Measurements from ENCODE around the gene CAMTA1.

CAMTA1 gene

GRCh38 chr1:7247158-7247557 lies 461.9 kb downstream of the CAMTA1 start:
- Histone ChIP-seq H3K9me3 (ENCODE audit: severe bottlenecking) (no peaks in the 10 kb centered on the region), H3K27ac (ENCODE audit: poor library complexity, severe bottlenecking) (no peak overlapping the region), H3K4me1 (ENCODE audit: insufficient read depth, poor library complexity, severe bottlenecking) (no peaks in the 10 kb centered on the region), H3K36me3 (ENCODE audit: low read depth) (no peaks in the 10 kb centered on the region), H3K4me3 (ENCODE audit: severe bottlenecking) (no peak overlapping the region), H3K27me3 (ENCODE audit: insufficient read depth, poor library complexity, severe bottlenecking) (no peaks in the 10 kb centered on the region)
- DNase-seq (ENCODE audit: low spot score): no peak
- TF ChIP-seq CTCF (IDR thresholded peaks at IDR 0.05; ENCODE audit: poor library complexity, severe bottlenecking): no peak
- no peak for ATAC-seq (ENCODE audit: low read depth)

GRCh38 chr1:7247791-7248548 lies 462.7 kb downstream of the CAMTA1 start:
- no peaks in the 10 kb centered on the region for H3K27me3 ChIP-seq (ENCODE audit: insufficient read depth, poor library complexity, severe bottlenecking)
- H3K36me3 ChIP-seq (ENCODE audit: low read depth): no peaks in the 10 kb centered on the region
- DNase-seq (ENCODE audit: low spot score) (no peak), ATAC-seq (ENCODE audit: low read depth) (no peak)
- no peaks in the 10 kb centered on the region for H3K4me1 ChIP-seq (ENCODE audit: insufficient read depth, poor library complexity, severe bottlenecking)
- no peak overlapping the region for H3K27ac ChIP-seq (ENCODE audit: poor library complexity, severe bottlenecking)
- no peak overlapping the region for H3K4me3 ChIP-seq (ENCODE audit: severe bottlenecking)
- H3K9me3 ChIP-seq (ENCODE audit: severe bottlenecking): no peaks in the 10 kb centered on the region
- TF ChIP-seq CTCF (IDR thresholded peaks at IDR 0.05; ENCODE audit: poor library complexity, severe bottlenecking): no peak

GRCh38 chr1:7248549-7249199 lies 463.4 kb downstream of the CAMTA1 start:
- TF ChIP-seq CTCF (IDR thresholded peaks at IDR 0.05; ENCODE audit: poor library complexity, severe bottlenecking): no peak
- H3K27me3 ChIP-seq (ENCODE audit: insufficient read depth, poor library complexity, severe bottlenecking): no peaks in the 10 kb centered on the region
- H3K9me3 ChIP-seq (ENCODE audit: severe bottlenecking): no peaks in the 10 kb centered on the region
- H3K4me3 ChIP-seq (ENCODE audit: severe bottlenecking): no peak overlapping the region
- DNase-seq (ENCODE audit: low spot score): no peak
- H3K4me1 ChIP-seq (ENCODE audit: insufficient read depth, poor library complexity, severe bottlenecking): no peaks in the 10 kb centered on the region
- no peak overlapping the region for H3K27ac ChIP-seq (ENCODE audit: poor library complexity, severe bottlenecking)
- no peak for ATAC-seq (ENCODE audit: low read depth)
- no peaks in the 10 kb centered on the region for H3K36me3 ChIP-seq (ENCODE audit: low read depth)

- no peak for TF ChIP-seq CTCF (IDR thresholded peaks at IDR 0.05; ENCODE audit: poor library complexity, severe bottlenecking)
- DNase-seq (ENCODE audit: low spot score) (no peak), ATAC-seq (ENCODE audit: low read depth) (no peak)
- H3K9me3 ChIP-seq (ENCODE audit: severe bottlenecking): no peaks in the 10 kb centered on the region
- H3K27ac ChIP-seq (ENCODE audit: poor library complexity, severe bottlenecking): no peak overlapping the region
- H3K27me3 ChIP-seq (ENCODE audit: insufficient read depth, poor library complexity, severe bottlenecking): no peaks in the 10 kb centered on the region
- no peak overlapping the region for H3K4me3 ChIP-seq (ENCODE audit: severe bottlenecking)
- no peaks in the 10 kb centered on the region for H3K4me1 ChIP-seq (ENCODE audit: insufficient read depth, poor library complexity, severe bottlenecking)
- no peaks in the 10 kb centered on the region for H3K36me3 ChIP-seq (ENCODE audit: low read depth)
Measured at GRCh38 chr1:7249516-7249915, 464.3 kb downstream of the CAMTA1 start.

GRCh38 chr1:7250176-7250575 lies 464.9 kb downstream of the CAMTA1 start:
- Histone ChIP-seq H3K4me1 (ENCODE audit: insufficient read depth, poor library complexity, severe bottlenecking) (no peaks in the 10 kb centered on the region), H3K27me3 (ENCODE audit: insufficient read depth, poor library complexity, severe bottlenecking) (no peaks in the 10 kb centered on the region), H3K27ac (ENCODE audit: poor library complexity, severe bottlenecking) (no peak overlapping the region), H3K4me3 (ENCODE audit: severe bottlenecking) (no peak overlapping the region), H3K9me3 (ENCODE audit: severe bottlenecking) (no peaks in the 10 kb centered on the region), H3K36me3 (ENCODE audit: low read depth) (no peaks in the 10 kb centered on the region)
- ATAC-seq (ENCODE audit: low read depth) (no peak), DNase-seq (ENCODE audit: low spot score) (no peak)
- no peak for TF ChIP-seq CTCF (IDR thresholded peaks at IDR 0.05; ENCODE audit: poor library complexity, severe bottlenecking)

Measured in RWPE2 (cell line).